Measurements from ENCODE around the gene ALK.

ALK gene

DNA sequence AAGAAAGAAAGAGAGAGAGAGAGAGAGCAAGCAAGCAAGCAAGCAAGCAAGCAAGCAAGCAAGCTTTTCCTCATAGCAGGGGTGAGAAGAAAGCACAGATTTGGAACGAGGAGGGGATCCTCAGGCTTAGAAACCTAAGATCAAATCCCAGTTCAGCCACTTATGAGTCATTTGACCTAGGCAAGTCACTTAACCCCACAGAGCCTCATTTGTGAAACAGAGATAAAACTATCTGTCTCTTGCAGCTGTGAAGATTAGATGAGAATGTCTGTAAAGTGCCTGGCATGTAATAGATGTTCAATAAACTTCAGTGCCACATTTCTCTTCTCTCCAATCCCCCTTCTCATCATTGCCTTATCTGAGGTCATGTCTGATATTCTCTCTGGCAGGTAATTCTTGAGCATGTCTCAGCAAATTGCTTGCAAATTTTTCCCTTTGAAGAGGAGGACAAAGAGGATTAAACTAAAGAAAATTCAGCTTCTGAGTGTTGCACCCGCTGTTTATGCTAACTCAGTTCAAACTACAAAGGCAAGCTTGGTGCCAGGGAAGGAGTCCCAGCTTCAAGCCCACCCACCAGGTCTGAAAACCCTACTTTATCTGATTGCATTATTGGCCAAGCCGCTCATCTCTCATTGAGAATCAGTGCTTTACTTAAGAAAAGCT, 20.3 kb downstream of the ALK start:
- DNase-seq: no peak

DNA sequence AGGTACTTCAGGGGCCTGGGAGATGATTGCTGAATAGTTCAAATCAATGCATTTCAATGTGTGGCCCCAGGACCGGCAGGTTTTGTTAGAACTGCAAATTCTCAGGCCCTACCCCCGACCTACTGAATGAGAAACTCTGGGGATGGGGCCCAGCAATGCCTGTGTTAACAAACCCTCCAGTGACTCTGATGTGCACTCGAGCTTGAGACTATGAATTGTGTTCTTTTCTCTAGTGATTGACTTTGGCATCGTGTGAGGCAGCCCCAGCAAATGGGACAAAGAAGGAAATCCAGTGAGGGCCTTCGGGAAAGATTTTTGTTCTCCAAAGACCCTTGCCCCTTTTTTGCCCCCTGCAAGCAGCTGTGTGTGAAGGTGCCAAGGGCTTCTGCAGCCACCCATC, 22.4 kb downstream of the ALK start:
- DNase-seq: no peak

DNA sequence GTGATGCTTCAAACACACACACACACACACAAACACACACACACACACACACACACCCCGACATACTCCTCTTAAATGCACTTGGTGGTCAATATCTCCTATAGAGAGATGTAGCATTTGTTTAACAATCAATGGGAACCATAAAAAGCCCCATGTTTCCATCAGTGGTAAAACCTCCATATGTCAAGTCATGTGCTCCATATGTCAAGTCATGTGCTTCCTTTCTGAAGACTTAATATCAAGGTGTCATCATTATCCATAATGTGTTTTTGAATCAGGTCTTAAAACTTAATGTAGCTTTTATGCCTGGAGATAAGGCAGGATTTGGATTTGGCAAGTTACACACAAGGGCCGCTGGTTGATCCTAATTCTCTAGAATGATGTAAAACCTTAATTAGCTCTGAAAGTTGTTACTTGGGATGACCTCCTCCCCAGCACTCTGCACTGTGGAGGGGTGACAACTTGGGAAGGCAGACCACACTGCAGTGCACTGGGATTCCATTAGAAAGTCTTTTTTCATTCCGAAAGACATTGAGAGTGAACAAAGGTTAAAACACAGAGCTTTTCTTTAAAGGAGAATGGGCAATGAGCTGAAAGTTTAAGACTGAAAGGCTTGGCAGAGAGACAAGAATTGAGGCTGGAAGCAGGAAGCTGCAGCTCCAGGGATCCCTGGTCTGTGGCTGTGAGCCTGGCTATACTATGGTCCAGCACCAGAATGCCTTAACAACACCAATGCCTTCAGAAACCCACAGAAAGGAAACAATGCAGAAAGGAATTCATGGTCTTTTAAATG, 26.4 kb downstream of the ALK start:
- no peak for DNase-seq

DNA sequence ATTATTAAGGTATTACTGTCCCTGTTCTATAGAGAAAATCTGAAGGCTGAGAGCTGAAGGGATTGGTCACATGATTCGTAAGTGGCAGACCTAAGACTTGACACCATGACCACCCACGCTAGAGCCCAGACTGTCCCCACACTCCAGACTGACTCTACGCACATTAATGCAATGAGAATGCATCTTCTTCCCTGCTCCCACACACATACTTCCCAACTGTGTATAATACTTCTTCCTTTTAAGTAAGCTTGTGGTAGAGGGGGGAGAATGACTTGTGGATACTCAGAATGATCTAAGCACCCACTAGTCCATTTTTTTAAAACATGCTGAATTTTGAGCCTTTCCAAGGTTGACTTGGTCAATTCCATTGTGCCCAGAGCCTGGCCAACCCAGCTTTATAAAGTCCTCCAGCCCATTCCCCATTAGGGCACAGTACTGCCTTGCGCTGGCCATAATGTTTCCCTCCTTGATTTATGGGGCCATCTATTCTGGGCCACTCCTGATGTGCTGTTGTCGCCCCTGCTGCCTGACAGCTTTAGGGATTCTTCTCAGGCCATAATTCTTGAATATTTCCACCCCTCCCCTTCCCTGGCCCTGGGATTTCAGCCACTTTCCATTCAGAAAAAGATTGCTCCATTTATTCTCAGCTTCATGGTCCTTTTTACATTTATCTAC, 28.7 kb downstream of the ALK start:
- DNase-seq: no peak

DNA sequence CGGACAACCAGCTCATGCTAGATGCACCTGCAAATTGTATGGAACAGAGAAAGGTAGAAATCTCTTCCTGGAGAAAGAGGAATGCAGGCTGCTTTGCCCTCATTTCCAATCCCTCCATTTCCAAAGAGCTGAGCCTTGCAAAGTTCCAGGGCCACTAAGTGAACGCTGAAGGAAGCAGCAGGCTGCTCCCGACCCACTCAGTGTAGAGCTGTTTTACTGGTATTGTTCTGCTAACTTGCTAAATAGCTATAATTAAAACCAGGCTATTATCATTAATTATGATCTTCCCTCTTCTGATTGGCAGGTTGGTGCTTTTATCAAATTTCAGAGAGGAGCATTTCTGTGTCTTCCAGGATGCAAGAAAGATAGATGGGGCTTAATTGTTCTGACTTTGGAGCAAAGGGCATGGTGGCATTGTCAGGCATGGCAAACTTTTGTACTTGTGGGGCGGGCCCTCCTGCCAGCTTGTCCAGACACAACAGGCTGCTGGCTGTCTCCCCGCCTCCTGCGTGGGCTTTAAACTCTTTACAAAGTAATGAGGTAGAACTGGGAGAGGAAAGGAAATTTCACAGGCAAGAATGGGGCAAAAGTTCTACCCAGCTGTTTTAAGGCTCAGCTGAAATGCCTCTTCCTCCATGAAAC, 40.2 kb downstream of the ALK start:
- DNase-seq: no peak

DNA sequence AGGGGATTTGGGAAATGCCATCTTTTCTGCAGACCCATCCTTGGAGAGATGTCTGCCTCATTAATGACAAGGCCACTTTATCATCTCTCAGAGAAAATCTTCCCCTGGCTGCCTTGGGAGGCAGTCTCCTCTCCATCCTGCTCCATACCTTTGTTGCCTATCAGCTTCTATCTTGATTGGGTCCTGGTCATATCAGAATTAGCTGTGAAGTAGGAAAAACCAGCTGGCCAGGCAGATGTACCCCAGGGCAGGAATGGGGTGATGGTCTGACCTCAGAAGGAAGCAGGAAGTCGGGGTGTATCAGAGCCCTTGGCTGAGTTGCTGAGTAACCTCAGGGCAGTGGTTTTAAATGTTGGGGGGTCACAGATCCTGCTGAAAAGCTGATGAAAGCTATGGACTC, 41.3 kb downstream of the ALK start:
- no peak for DNase-seq

DNA sequence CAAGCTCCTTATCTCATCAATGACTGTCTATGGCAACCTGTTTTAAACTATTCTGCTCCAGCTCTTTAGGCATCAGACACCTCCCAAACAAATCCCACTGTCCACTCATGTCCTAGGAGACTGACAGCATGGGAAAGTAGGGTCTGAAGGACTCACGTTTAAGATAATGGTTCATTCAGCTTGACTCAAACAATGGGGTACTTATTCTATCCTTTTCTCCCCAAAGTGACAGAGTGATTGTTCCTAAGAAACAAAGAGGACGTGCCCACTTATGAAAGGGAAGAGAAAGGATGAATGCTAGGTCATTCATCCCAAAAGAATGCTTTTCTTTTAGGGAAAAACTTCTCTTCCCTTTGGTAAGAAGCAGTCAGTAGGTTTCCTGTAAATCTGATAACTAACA, 41.9 kb downstream of the ALK start:
- DNase-seq: no peak

DNA sequence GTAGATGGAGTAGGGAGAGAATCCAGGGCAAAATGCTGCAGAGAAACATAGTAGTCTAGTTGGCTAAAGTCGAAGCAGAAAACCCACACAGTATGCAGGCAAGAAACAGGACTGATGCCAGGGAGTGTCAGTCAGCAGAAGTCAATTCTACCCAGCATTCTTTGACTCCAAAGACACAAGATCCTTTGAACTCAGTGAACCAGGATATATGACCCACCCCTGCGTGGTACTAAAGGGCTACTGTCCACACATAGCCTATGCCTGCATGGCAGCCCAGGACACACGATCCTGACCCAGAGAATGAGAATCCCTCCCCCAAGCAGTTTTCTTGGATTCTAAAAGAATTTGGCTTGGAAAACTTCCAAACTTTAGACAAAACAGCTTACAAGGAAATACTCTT, 42.5 kb downstream of the ALK start:
- DNase-seq: no peak

DNA sequence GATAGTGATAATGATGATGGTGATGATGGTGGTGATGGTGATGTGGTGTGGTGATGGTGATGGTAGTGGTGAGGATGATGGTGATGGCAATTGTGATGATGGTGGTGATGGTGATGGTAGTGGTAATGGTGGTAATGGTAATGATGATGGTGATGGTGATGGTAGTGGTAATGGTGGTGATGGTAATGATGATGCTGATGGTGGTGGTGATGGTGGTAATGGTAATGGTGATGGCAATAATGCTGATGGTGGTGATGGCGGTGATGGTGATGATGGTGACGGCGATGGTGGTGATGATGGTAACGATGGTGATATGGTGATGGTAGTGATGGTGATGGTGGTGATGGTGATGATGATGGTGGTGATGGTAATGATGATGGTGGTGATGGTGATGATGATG, 45.0 kb downstream of the ALK start:
- DNase-seq: no peak

DNA sequence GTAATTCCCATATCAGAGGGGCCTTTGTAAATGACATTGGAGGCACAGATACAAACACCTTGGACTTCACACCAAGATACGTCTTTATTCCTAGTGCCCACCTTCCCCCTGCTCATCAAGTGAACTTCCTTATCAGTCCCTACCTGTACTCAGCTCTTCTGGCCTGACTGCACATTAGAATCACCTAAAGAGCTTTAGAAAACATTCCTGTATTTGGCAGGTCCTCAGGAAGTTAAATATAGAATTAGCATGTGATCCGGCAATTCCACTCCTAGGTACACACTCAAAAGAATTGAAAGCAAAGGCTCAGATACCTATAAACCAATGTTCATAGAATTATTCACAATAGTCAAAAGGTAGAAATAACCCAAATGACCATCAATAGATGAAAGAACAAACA, 46.6 kb downstream of the ALK start:
- DNase-seq: no peak

DNA sequence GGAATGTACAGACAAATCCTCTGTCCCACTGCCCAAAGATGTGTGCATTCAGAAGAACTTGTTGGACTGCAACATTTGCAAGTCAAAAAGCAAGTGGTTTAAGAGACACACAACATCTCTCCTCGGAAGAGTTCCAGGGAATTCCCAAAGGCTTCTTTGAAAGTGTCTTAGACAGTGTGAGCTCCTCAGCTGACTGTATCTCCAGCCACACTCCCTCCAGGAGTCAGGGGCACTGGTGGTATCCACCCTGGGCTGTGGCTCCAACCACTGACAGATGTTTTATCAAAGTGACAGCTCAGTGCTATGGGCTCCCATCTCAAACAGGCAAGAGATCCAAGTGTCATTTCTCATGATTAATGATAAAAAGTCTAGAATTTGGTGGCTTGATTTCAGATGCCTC, 48.5 kb downstream of the ALK start:
- no peak for DNase-seq

DNA sequence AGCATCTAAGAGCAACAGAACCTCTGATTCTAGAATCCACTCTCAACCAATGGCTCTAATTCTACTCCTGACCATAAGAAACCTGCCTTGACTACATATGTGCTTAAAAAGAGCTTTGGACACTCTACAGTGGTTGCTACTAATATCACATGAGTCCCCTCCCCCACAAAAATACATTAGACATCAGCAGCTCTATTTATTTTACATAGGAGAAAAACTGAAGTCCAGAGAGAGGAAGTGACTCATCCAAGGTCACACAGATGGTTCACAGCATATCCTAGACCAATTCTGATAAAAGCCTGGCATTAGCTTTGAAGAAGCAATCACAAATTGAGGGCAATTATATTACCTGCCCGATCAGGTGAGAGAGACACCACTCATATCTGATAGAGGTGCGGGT, 49.8 kb downstream of the ALK start:
- no peak for DNase-seq

DNA sequence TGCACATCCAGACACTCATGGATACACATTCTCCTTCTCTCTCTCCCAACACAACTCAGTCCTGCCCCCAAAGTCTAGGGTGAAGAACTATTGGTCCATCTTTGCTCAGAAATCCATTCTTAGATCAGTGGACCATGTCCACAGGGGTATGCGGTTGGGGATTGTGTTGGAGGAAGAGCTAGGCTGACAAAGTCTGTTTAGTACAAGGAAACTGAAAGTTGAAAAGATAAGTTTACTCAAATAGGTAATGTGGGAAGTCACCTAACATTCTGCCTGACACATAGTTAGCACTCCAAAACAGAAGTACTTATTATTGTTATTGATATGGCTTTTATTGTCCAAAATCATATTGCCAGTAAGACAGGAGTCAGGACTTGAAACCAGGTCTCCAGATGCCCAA, 55.9 kb downstream of the ALK start:
- DNase-seq: no peak

DNA sequence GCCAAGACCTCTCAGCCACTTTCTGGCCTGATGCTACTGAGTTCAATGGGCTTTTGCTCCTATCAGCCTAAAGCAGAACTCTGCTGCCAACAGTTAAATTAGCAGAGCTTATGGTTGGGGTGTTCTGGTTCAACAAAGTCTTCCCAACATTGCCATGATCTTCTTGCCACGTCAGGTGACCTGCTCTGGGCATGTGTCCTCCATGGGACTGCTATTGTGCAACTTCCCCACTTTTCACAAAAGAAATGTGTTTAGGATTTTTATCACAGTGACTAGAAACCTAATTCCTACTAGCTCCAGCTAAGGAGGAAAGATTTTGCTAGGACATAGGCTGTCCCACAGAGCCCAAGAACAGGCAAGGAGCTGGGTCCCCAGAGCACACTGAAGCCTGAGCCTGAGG, 56.4 kb downstream of the ALK start:
- no peak for DNase-seq

DNA sequence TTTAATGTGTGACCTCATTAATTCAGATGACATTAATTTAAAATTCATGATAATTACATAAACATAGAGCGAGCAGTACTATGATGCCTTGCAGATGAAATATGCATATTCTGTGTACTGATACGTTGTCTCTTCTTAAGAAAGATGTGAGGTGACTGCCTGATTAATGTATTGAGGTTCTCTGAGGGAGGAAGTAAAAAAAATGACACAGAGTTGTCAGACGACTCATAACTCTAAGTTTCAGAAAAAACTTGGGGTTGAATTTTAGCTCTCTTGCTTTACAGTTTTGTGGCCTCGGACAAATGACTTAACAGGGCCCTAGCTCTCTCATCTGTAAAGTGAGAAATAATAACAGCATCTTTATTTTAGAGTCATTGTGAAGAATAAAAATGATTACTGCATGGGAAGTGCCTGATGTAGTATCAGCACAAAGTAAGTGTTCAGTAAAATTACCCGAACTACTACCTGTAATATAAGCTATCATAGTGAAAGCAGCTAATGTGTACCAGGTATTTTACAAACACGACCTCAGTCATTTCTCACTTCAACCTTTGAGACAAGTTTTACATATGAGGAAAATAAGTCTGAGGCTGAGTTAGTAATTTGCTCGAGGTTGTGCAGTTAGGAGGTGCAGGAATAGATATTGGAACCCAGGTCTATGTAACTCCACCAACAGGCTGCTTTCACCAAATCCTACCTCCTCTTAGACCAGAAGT, 65.3 kb downstream of the ALK start:
- no peak for DNase-seq

DNA sequence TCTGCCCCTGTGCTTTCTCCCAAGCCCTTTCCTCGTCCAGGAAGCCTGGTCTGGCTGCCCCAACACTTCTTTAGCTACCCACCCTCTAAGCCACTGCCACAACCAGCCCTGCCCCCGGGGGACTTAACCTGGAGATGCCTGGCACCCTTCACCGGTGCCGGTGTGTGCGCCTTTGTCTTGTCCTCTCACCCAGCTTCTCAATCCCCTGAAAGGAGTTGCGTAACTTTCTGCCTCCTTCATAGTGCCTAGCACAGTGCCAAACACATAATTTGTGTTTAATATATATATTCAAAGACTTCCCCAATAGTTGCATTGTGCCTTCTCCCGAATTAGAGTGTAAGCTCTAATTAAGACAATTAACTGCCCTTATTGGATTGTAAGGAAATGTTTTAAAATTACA, 70.6 kb downstream of the ALK start:
- no peak for DNase-seq

DNA sequence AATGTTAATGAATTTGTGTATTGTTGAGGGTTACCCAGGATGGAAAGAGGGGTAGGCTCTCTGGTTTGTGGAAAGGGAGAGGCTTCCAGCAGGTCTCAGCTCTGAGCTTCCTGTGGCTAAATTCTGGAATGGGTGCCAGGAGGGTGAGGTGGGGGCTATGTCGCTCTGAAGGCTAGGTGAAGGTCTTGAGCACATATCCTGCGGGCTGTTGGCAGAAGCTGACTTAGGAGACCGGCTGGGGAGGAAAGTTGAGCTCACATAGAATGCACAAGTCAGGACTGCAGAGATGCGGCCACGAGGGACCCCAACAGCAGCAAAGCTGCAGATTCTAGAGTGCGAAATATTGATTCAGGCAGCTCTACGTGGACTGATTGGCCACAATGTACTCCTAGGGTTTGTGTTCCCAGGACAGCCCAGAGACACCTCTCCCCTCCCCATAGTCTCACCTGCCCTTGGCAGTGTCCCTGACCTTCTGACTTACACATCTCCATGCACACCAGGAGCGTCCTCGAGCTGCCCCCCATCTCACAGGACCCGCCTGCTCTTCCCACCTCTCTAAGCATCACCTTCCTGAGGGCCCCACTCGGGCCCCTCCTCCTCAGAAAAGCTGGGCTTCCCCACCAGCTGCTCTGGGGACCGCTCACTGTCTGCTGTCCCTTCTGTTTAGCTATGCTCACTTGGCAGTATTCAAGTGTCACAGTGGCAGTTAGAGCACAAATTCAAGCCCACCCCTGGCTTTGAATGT, 72.6 kb downstream of the ALK start:
- no peak for DNase-seq

DNA sequence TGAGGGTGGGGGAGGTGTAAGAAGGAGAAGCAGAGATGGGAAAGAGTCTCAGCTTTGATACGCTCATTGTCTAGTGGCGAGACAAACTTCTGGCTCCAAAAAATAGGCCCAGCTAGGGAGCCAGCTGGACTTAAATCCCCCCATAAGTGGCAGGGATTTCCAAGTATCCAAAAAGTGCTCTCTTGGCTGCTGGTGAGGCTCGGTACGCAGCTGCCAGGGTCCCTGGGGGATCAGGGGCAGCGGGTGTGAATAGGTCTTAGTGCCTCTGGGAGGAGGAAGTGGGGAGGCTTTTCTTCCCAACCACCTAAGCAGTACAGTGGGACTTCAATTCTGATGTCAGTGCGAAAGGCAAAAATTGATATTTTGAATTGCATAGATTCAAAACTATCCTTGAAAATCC, 73.5 kb downstream of the ALK start:
- no peak for DNase-seq

DNA sequence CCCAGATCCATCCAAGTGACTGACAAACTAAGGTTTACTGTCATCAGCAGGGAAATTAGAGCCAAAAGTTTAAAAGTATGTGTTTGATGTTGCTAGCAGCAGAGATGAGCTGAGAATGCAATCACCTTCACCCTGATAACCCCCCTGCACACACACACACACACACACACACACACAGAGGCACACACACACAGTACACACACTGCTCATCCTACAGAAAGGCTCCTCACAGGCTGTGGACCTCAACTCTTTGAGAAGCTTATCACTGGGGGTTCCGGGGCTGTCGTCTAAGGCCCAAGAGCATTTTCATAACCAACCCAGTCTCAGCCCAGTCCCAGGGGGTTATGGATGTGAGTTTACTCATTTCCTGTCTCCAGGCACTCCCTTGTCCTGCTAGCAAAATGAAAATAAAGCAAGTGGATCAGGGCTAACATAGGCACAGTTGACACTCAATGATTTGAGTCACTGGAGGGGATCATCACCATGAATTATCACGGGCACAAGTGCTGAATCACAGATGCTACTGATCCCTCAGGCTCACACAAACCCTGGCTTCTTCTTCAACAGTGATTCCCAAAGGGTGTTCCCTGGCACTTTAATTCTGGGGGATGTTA, 76.6 kb downstream of the ALK start:
- no peak for DNase-seq

DNA sequence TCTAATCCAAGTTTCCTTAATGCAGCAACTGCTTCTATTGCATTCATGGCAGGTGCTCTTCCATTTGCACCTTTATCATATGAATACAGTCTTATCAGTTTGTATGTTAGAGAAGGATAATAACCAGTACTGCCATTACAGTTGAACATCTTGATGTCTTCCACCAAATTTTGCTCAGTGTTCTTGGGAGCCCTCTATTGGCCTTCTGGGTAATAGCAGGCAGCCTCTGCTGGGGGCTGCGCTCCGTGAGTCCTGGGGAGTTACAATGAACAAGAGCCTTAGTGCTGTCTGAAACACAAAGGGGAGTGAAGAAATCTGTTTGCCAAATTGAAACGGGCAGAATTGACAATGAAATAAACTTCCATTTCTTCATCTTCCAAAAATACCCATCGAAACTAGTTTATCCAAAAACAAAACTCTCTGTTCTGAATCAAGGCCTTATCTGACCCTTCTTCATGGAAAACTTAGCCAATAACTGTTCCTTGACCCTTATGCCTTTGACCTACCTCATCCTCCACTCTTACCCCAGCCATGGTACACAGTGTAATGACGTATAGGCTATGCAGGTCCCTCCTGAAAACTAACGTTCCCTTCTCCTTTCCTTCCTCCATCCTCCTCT, 79.9 kb downstream of the ALK start:
- no peak for DNase-seq

DNA sequence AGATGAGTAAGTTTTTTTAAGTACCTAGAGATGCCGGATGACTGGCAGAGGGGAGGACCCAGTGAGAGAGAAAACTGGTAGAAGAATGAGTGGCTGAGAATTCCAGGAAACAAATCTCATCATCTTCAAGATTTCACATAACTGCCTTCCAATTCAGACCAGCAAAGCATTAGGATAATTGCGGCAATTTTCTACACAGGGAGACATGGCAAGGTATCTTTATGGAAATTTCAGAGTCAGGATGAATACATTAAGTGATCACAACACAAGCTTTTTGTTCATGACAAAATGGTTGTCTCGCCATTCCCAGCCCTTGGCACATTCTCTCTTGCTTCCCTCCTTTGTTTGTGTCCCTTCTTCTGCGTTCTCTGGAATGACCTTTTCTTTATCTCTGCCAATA, 82.1 kb downstream of the ALK start:
- DNase-seq: no peak

Measured in effector CD4-positive, alpha-beta T cell (primary cell).